IMR-90 (cell line): Measurements from ENCODE around the gene HCRTR1. TPM values are rescaled to one million over a fixed set of nuclear protein-coding genes. Genes with fewer than 3 reads are reported as not detected.
A peak's percentile ranks its signal among the peaks of the same experiment; 100 is the strongest.

Experiments
- ATAC-seq: fragments of 200-7000 bp; cut with Tn5 transposase; 2 replicates; pipeline ENCODE4 v1.9.1; 2020; ENCODE audit warnings: low read depth, mild to moderate bottlenecking, moderate library complexity
- BruUV-seq: library from RNA; stranded (reverse); fragments of 400-500 nt; replicated peaks from 2 replicates; lab custom pipeline; 2021; lab: Mats Ljungman, UMichigan
- CTCF ChIA-PET: fragments of 300-600 bp; formaldehyde crosslinking; extraction: SDS; loops from one replicate; lab custom pipeline; 2021; ENCODE audit warnings: antibody characterized with exemption; lab: Yijun Ruan, JAX
- POLR2A ChIA-PET: fragments of 300-600 bp; sonication (Branson Sonifier 250); formaldehyde crosslinking; loops from one replicate; lab custom pipeline; 2022; ENCODE audit warnings: antibody characterized with exemption; ENCODE audit not compliant: unreplicated experiment; lab: Charles Lee
- DNase-seq: peaks from one replicate; pipeline ENCODE4 v3.0.0; 2013
- H2AFZ ChIP-seq: replicated peaks from 2 replicates; pipeline ENCODE3; 2013; ENCODE audit warnings: low read length, mild to moderate bottlenecking; ENCODE audit not compliant: poor library complexity
- H2AK5ac ChIP-seq: 2 replicates; pipeline ENCODE4 v1.6.1; 2013; ENCODE audit warnings: low read depth, low read length, inconsistent platforms
- H2AK9ac ChIP-seq: replicated peaks from 2 replicates; pipeline ENCODE3; 2013; ENCODE audit warnings: mild to moderate bottlenecking, low read depth, low read length, moderate library complexity; ENCODE audit not compliant: poor library complexity
- H2BK120ac ChIP-seq: 2 replicates; pipeline ENCODE4 v1.6.1; 2013; ENCODE audit warnings: low read depth, low read length, inconsistent platforms
- H2BK15ac ChIP-seq: 3 replicates; pipeline ENCODE4 v1.6.1; 2013; ENCODE audit warnings: low read depth, low read length, inconsistent platforms
- H2BK20ac ChIP-seq: 2 replicates; pipeline ENCODE4 v1.6.1; 2013; ENCODE audit warnings: low read depth, mild to moderate bottlenecking, inconsistent platforms, low read length, moderate library complexity
- H2BK5ac ChIP-seq: 2 replicates; pipeline ENCODE4 v1.6.1; 2013; ENCODE audit warnings: mild to moderate bottlenecking, low read depth, low read length, inconsistent platforms; ENCODE audit not compliant: poor library complexity, severe bottlenecking
- H3K14ac ChIP-seq: replicated peaks from 2 replicates; pipeline ENCODE4 v1.6.1; 2013; ENCODE audit warnings: low read depth, low read length, inconsistent platforms
- H3K18ac ChIP-seq: 2 replicates; pipeline ENCODE4 v1.6.1; 2013; ENCODE audit warnings: low read depth, low read length, control low read depth
- H3K23ac ChIP-seq: 2 replicates; pipeline ENCODE4 v1.6.1; 2013; ENCODE audit warnings: low read depth, low read length, inconsistent platforms
- H3K27ac ChIP-seq: 2 replicates; pipeline ENCODE4 v1.5.1; 2013; ENCODE audit warnings: mild to moderate bottlenecking, control low read depth, low read length; ENCODE audit not compliant: insufficient read depth
- H3K27me3 ChIP-seq: 2 replicates; pipeline ENCODE4 v1.6.1; 2013; ENCODE audit warnings: low read length; ENCODE audit not compliant: control insufficient read depth, insufficient read depth
- H3K36me3 ChIP-seq: 2 replicates; pipeline ENCODE4 v1.6.1; 2013; ENCODE audit warnings: low read length, mixed read lengths; ENCODE audit not compliant: control insufficient read depth, insufficient read depth
- H3K4ac ChIP-seq: 2 replicates; pipeline ENCODE4 v1.6.1; 2013; ENCODE audit warnings: low read depth, low read length, inconsistent platforms
- H3K4me1 ChIP-seq: 2 replicates; pipeline ENCODE4 v1.6.1; 2013; ENCODE audit warnings: low read length, mixed read lengths; ENCODE audit not compliant: control insufficient read depth, insufficient read depth
- H3K4me2 ChIP-seq: 2 replicates; pipeline ENCODE4 v1.6.1; 2013; ENCODE audit warnings: low read depth, mild to moderate bottlenecking, control low read depth, low read length, moderate library complexity
- H3K4me3 ChIP-seq: 2 replicates; pipeline ENCODE4 v1.5.1; 2013; ENCODE audit warnings: low read depth, mild to moderate bottlenecking, control low read depth, low read length, moderate library complexity; ENCODE audit not compliant: insufficient read depth
- H3K56ac ChIP-seq: 2 replicates; pipeline ENCODE4 v1.6.1; 2013; ENCODE audit warnings: low read length, inconsistent platforms; ENCODE audit not compliant: insufficient read depth; ENCODE audit errors: extremely low read depth
- H3K79me1 ChIP-seq, 2 experiments: 2 replicates each; pipeline ENCODE4 v1.6.1; 2013; ENCODE audit warnings: low read length in 2 of 2, inconsistent platforms in 1 of 2, low read depth in 1 of 2
- H3K9ac ChIP-seq: 2 replicates; pipeline ENCODE4 v1.6.1; 2013; ENCODE audit warnings: low read depth, low read length, control low read depth
- H3K9me1 ChIP-seq: 2 replicates; pipeline ENCODE4 v1.6.1; 2013; ENCODE audit warnings: low read length, inconsistent platforms; ENCODE audit not compliant: insufficient read depth
- H3K9me3 ChIP-seq: 2 replicates; pipeline ENCODE4 v1.6.1; 2013; ENCODE audit warnings: low read length; ENCODE audit not compliant: control insufficient read depth, insufficient read depth
- H4K20me1 ChIP-seq: 2 replicates; pipeline ENCODE4 v1.6.1; 2013; ENCODE audit warnings: low read length, inconsistent platforms; ENCODE audit not compliant: insufficient read depth
- H4K5ac ChIP-seq: 2 replicates; pipeline ENCODE4 v1.6.1; 2013; ENCODE audit warnings: mild to moderate bottlenecking, low read depth, low read length, control low read depth
- H4K8ac ChIP-seq, 2 experiments: 2 replicates each; pipeline ENCODE4 v1.6.1; 2013; ENCODE audit warnings: low read depth in 2 of 2, low read length in 2 of 2, control low read depth in 1 of 2, inconsistent platforms in 1 of 2
- H4K91ac ChIP-seq: 2 replicates; pipeline ENCODE4 v1.6.1; 2013; ENCODE audit warnings: low read depth, low read length, inconsistent platforms; ENCODE audit not compliant: insufficient read depth
- BHLHE40 ChIP-seq: fragments of 150-350 bp; IDR thresholded peaks from 2 replicates; pipeline ENCODE4 v1.6.1; 2016; ENCODE audit warnings: mild to moderate bottlenecking, low read depth, low read length
- CHD1 ChIP-seq: IDR thresholded peaks from 2 replicates; pipeline ENCODE4 v1.6.1; 2012; ENCODE audit warnings: low read depth, low read length, improper control_type of control experiment
- FOS ChIP-seq: fragments of 150-350 bp; IDR thresholded peaks from 2 replicates; pipeline ENCODE4 v1.6.1; 2016; ENCODE audit warnings: low read depth, low read length
- MAZ ChIP-seq: IDR thresholded peaks from 2 replicates; pipeline ENCODE4 v1.6.1; 2012; ENCODE audit warnings: low read depth, mild to moderate bottlenecking, low read length, improper control_type of control experiment, moderate library complexity, borderline replicate concordance
- RAD21 ChIP-seq: IDR thresholded peaks from 2 replicates; pipeline ENCODE4 v1.6.1; 2012; ENCODE audit warnings: low read length, improper control_type of control experiment
- SMC3 ChIP-seq: fragments of 150-350 bp; IDR thresholded peaks from 2 replicates; pipeline ENCODE4 v1.6.1; 2016; ENCODE audit warnings: low read depth, mild to moderate bottlenecking, antibody characterized with exemption, low read length, moderate library complexity
- WGBS, 2 experiments: methylation state at CpG; one replicate each; pipeline versions ENCODE4 v1.1.5 to v1.1.7; 2013; ENCODE audit warnings: missing lambda C conversion rate in 2 of 2; ENCODE audit not compliant: insufficient read length in 1 of 2; ENCODE audit errors: extremely low coverage in 2 of 2; 5-methylcytosine and 5-hydroxymethylcytosine counted together
- dilution Hi-C: fragments of 300-500 bp; cut with HindIII; formaldehyde crosslinking; loops from one replicate; pipeline ENCODE4 v1.14.3; 2018; ENCODE audit warnings: low sequenced_read_pairs; ENCODE audit not compliant: unreplicated experiment
- in situ Hi-C: fragments of 300-500 bp; cut with MboI; formaldehyde crosslinking; loops from 3 replicates; pipeline ENCODE4 v1.14.3; 2019; ENCODE audit warnings: low sequenced_read_pairs, inconsistent platforms, mixed read lengths
- intact Hi-C: fragments of 100-400 bp; cut with micrococcal nuclease; formaldehyde crosslinking; loops from 2 replicates; pipeline ENCODE4 v1.10.0; 2022
- polyA plus RNA-seq, 3 experiments: library from polyadenylated mRNA; depleted of rRNA; stranded (reverse); fragments of >200 nt; gene quantifications; 2 replicates each; pipeline ENCODE4 v1.2.3, GENCODE V29; 2012; ENCODE audit warnings: low replicate concordance in 1 of 3
- total RNA-seq: library from RNA; depleted of rRNA; stranded (reverse); fragments of >200 nt; gene quantifications from 2 replicates; pipeline ENCODE4 v1.2.3, GENCODE V29; 2012

HCRTR1 gene
- total and polyA plus RNA-seq, 2 of the 4 experiments (the other 2 are of a cell fraction): not detected

- Histone ChIP-seq H3K4me3 (no peak overlapping the region), H3K23ac (no peak overlapping the region), H3K27ac (no peak overlapping the region), H3K14ac (no peak overlapping the region), H2AK5ac (no peak overlapping the region), H3K27me3 (no peaks in the 10 kb centered on the region), H3K9ac (no peak overlapping the region), H3K36me3 (peaks cover 67% of the 10 kb centered on the region), H2BK15ac (no peak overlapping the region), H3K4me2 (no peak overlapping the region), H4K8ac (no peak overlapping the region), H2BK120ac (no peak overlapping the region), H3K18ac (no peak overlapping the region), H2AFZ (no peak overlapping the region), H2BK5ac (no peak overlapping the region), H3K4ac (no peak overlapping the region), H4K91ac (no peak overlapping the region), H4K20me1 (no peaks in the 10 kb centered on the region), H3K56ac (no peak overlapping the region), H3K9me3 (no peaks in the 10 kb centered on the region), H2BK20ac (no peak overlapping the region), H4K5ac (no peak overlapping the region), H3K4me1 (peaks cover 9% of the 10 kb centered on the region; the same call in 1 of the 2 replicates), H3K79me1 (no peaks in the 10 kb centered on the region; a peak in 1 of 4 replicates), H2AK9ac (no peak overlapping the region), H3K9me1 (peaks cover 4% of the 10 kb centered on the region; the same call in 1 of the 2 replicates)
- BruUV-seq: no TSS peak
- ChIA-PET CTCF (interaction anchor here (1.4 kb wide), 1 partner anchor 8 kb away, joined by 4 read pairs; no protein-coding TSS in a partner anchor), POLR2A (no interaction called here)
- ATAC-seq (peak; percentile 21; the same call in 1 of the 2 replicates), DNase-seq (no peak)
- TF ChIP-seq BHLHE40: no peak
- no peak for TF ChIP-seq CHD1
- no peak for TF ChIP-seq RAD21
- TF ChIP-seq FOS: no peak
- no peak for TF ChIP-seq MAZ
- TF ChIP-seq SMC3: no peak
- dilution Hi-C loops (no loop called here), intact Hi-C loops (no loop called here), in situ Hi-C loops (no loop called here)
- 92% methylated on average over 6 of the region's 8 CpGs; no CpG with 5 or more reads in 1 of the 2 experiments for WGBS, 2 experiments
Measured at GRCh38 chr1:31674626-31675025, 57.1 kb downstream of the HCRTR1 start.
